HCT116 (cell line): ENCODE results near the gene TBKBP1. TPM values are rescaled to one million over a fixed set of nuclear protein-coding genes. Genes with fewer than 3 reads are reported as not detected.

Source experiments
- ATAC-seq: fragments of 200-7000 bp; cut with Tn5 transposase; 2 replicates; pipeline ENCODE4 v1.9.1; 2020; ENCODE audit warnings: mild to moderate bottlenecking, moderate library complexity
- BruUV-seq: library from RNA; stranded (reverse); fragments of 400-500 nt; replicated peaks from 2 replicates; lab custom pipeline; 2021; lab: Mats Ljungman, UMichigan
- CTCF ChIA-PET: fragments of 300-600 bp; sonication (Branson Sonifier 250); formaldehyde crosslinking; loops from one replicate; lab custom pipeline; 2021; ENCODE audit warnings: antibody characterized with exemption; lab: Charles Lee
- POLR2A ChIA-PET: fragments of 300-600, 350-600 bp; sonication (Branson Sonifier 250); formaldehyde crosslinking; loops from one replicate; lab custom pipeline; 2021; ENCODE audit warnings: antibody characterized with exemption; lab: Charles Lee
- RAD21 ChIA-PET, 2 experiments: fragments of 300-600 bp; sonication (Branson Sonifier 250); formaldehyde crosslinking; loops; one replicate each; lab custom pipeline; 2023; ENCODE audit warnings: low total read pairs in 2 of 2; ENCODE audit not compliant: uncharacterized antibody in 2 of 2, unreplicated experiment in 2 of 2, low non-redundant PET in 1 of 2; lab: Charles Lee
- DNase-seq: peaks from one replicate; pipeline ENCODE4 v3.0.0-alpha.2; 2010; ENCODE audit warnings: low read depth, low spot score
- H2AFZ ChIP-seq: fragments of 200-600 bp; shearing (Covaris generic), sonication (generic); 2 replicates; pipeline ENCODE4 v1.6.1; 2017; ENCODE audit warnings: low read depth, mixed run types, mixed read lengths, antibody characterized with exemption, low read length; ENCODE audit not compliant: poor library complexity, severe bottlenecking
- H3K27ac ChIP-seq: 2 replicates; pipeline ENCODE4 v1.5.1; 2012; ENCODE audit warnings: low read depth, low read length
- H3K27me3 ChIP-seq: fragments of 200-600 bp; sonication (generic); 2 replicates; pipeline ENCODE4 v1.6.1; 2016; ENCODE audit warnings: mixed run types, low read length, mixed read lengths; ENCODE audit not compliant: insufficient read depth
- H3K36me3 ChIP-seq, 2 experiments: fragments of 200-500 bp in 1 of 2; fragments of 200-600 bp in 1 of 2; sonication (Bioruptor generic) in 1 of 2; sonication (generic) in 1 of 2; 2 replicates each; pipeline versions ENCODE4 v1.5.1 to v1.6.1; 2014 to 2016; ENCODE audit warnings: low read length in 2 of 2, inconsistent platforms in 1 of 2, mixed read lengths in 1 of 2, mixed run types in 1 of 2; ENCODE audit not compliant: insufficient read depth in 2 of 2, control insufficient read depth in 1 of 2
- H3K4me1 ChIP-seq, 2 experiments: fragments of 200-600 bp in 1 of 2; sonication (generic) in 1 of 2; 2 replicates each; pipeline versions ENCODE4 v1.5.1 to v1.6.1; 2012 to 2017; ENCODE audit warnings: low read length in 2 of 2, inconsistent platforms in 1 of 2, mild to moderate bottlenecking in 1 of 2, mixed read lengths in 1 of 2, mixed run types in 1 of 2, moderate library complexity in 1 of 2; ENCODE audit not compliant: insufficient read depth in 2 of 2, control insufficient read depth in 1 of 2
- H3K4me2 ChIP-seq: fragments of 200-600 bp; sonication (generic); 2 replicates; pipeline ENCODE4 v1.6.1; 2017; ENCODE audit warnings: mixed run types, low read length, mixed read lengths
- H3K4me3 ChIP-seq, 2 experiments: fragments of 200-600 bp in 1 of 2; sonication (generic) in 1 of 2; replicated peaks in 1 of 2; 2 replicates each; pipeline ENCODE4 v1.5.1; 2011 to 2016; ENCODE audit warnings: low read length in 2 of 2, control low read depth in 1 of 2, low read depth in 1 of 2, mild to moderate bottlenecking in 1 of 2, mixed read lengths in 1 of 2, mixed run types in 1 of 2
- H3K79me2 ChIP-seq: fragments of 200-600 bp; sonication (generic); 2 replicates; pipeline ENCODE4 v1.6.1; 2017; ENCODE audit warnings: mild to moderate bottlenecking, mixed run types, low read length, moderate library complexity, mixed read lengths; ENCODE audit not compliant: insufficient read depth
- H3K9ac ChIP-seq: fragments of 200-600 bp; sonication (generic); 2 replicates; pipeline ENCODE4 v1.6.1; 2016; ENCODE audit warnings: low read length, mixed read lengths
- H3K9me2 ChIP-seq: fragments of 200-600 bp; sonication (generic), shearing (Covaris generic); 2 replicates; pipeline ENCODE4 v1.6.1; 2017; ENCODE audit warnings: mixed run types, mild to moderate bottlenecking, moderate library complexity; ENCODE audit not compliant: insufficient read depth
- H3K9me3 ChIP-seq, 2 experiments: fragments of 200-500 bp in 1 of 2; fragments of 200-600 bp in 1 of 2; sonication (Bioruptor generic) in 1 of 2; sonication (generic) in 1 of 2; 2 replicates each; pipeline ENCODE4 v1.6.1; 2014 to 2017; ENCODE audit warnings: low read length in 2 of 2, mixed read lengths in 2 of 2, inconsistent platforms in 1 of 2, low read depth in 1 of 2, mild to moderate bottlenecking in 1 of 2, mixed run types in 1 of 2, moderate library complexity in 1 of 2; ENCODE audit not compliant: control insufficient read depth in 1 of 2, insufficient read depth in 1 of 2
- H4K20me1 ChIP-seq: fragments of 200-600 bp; sonication (generic), shearing (Covaris generic); 2 replicates; pipeline ENCODE4 v1.6.1; 2017; ENCODE audit warnings: mixed run types, mild to moderate bottlenecking, moderate library complexity; ENCODE audit not compliant: insufficient read depth
- EGR1 ChIP-seq: IDR thresholded peaks from 2 replicates; pipeline ENCODE4 v1.6.1; 2012; ENCODE audit warnings: low read depth
- ELF1 ChIP-seq: IDR thresholded peaks from 2 replicates; pipeline ENCODE4 v1.6.1; 2012; ENCODE audit warnings: low read depth, borderline replicate concordance
- EZH2phosphoT487 ChIP-seq: fragments of 200-600 bp; IDR thresholded peaks from 2 replicates; pipeline ENCODE4 v1.6.1; 2018; ENCODE audit warnings: antibody characterized with exemption, borderline replicate concordance
- JUND ChIP-seq: IDR thresholded peaks from 2 replicates; pipeline ENCODE4 v1.6.1; 2012
- POLR2A ChIP-seq: IDR thresholded peaks from 2 replicates; pipeline ENCODE4 v1.7.0; 2011; ENCODE audit warnings: borderline replicate concordance; ENCODE audit not compliant: insufficient read depth, insufficient read length; ENCODE audit errors: extremely low read depth
- RAD21 ChIP-seq: IDR thresholded peaks from 2 replicates; pipeline ENCODE4 v1.6.1; 2012; ENCODE audit warnings: low read depth, mild to moderate bottlenecking
- SIN3A ChIP-seq: IDR thresholded peaks from 2 replicates; pipeline ENCODE4 v1.6.1; 2012; ENCODE audit warnings: low read depth
- SP1 ChIP-seq: IDR thresholded peaks from 2 replicates; pipeline ENCODE4 v1.6.1; 2012; ENCODE audit warnings: low read depth
- SRF ChIP-seq: IDR thresholded peaks from 2 replicates; pipeline ENCODE4 v1.6.1; 2012; ENCODE audit warnings: low read depth
- TCF7L2 ChIP-seq: IDR thresholded peaks from 2 replicates; pipeline ENCODE4 v1.7.0; 2011; ENCODE audit warnings: borderline replicate concordance, inconsistent platforms; ENCODE audit not compliant: insufficient read depth, insufficient read length; ENCODE audit errors: extremely low read depth
- YY1 ChIP-seq: IDR thresholded peaks from 2 replicates; pipeline ENCODE4 v1.6.1; 2011; ENCODE audit warnings: low read length, low read depth, moderate library complexity, mild to moderate bottlenecking; ENCODE audit not compliant: insufficient replicate concordance; ENCODE audit errors: extremely low read depth
- ZFX ChIP-seq: fragments of 450-650 bp; IDR thresholded peaks from 2 replicates; pipeline ENCODE4 v1.6.1; 2017
- intact Hi-C: fragments of 100-400 bp; cut with micrococcal nuclease; formaldehyde crosslinking; loops from 2 replicates; pipeline ENCODE4 v1.10.0; 2022
- total RNA-seq: library from RNA; stranded (reverse); gene quantifications from one replicate; pipeline ENCODE4 v1.2.1, GENCODE V29; 2021; ENCODE audit not compliant: unreplicated experiment
- TF ChIP-seq, protein P1 (sequence below): IDR thresholded peaks from 2 replicates; pipeline ENCODE4 v1.6.1; 2012
- TF ChIP-seq, protein P2 (sequence below): IDR thresholded peaks from 2 replicates; pipeline ENCODE4 v1.6.1; 2012; ENCODE audit warnings: low read depth
- TF ChIP-seq, protein P3 (sequence below), 3 experiments: fragments of 200-600 bp in 1 of 3; sonication (generic) in 1 of 3; IDR thresholded peaks in 2 of 3; conservative IDR thresholded peaks in 1 of 3; 2 replicates each; pipeline ENCODE4 v1.5.1; 2012 to 2017; ENCODE audit warnings: low read depth in 2 of 3, low read length in 2 of 3, antibody characterized with exemption in 1 of 3, borderline replicate concordance in 1 of 3, control low read depth in 1 of 3, mild to moderate bottlenecking in 1 of 3, mixed read lengths in 1 of 3, mixed run types in 1 of 3, moderate library complexity in 1 of 3; ENCODE audit not compliant: insufficient read depth in 1 of 3
- TF ChIP-seq, protein P4 (sequence below): IDR thresholded peaks from 2 replicates; pipeline ENCODE4 v1.6.1; 2011; ENCODE audit warnings: mild to moderate bottlenecking, low read length, moderate library complexity; ENCODE audit not compliant: insufficient replicate concordance; ENCODE audit errors: extremely low read depth

TBKBP1 gene
- total RNA-seq, 1 experiment from 2014 or later, result 12.4 TPM

DNA sequence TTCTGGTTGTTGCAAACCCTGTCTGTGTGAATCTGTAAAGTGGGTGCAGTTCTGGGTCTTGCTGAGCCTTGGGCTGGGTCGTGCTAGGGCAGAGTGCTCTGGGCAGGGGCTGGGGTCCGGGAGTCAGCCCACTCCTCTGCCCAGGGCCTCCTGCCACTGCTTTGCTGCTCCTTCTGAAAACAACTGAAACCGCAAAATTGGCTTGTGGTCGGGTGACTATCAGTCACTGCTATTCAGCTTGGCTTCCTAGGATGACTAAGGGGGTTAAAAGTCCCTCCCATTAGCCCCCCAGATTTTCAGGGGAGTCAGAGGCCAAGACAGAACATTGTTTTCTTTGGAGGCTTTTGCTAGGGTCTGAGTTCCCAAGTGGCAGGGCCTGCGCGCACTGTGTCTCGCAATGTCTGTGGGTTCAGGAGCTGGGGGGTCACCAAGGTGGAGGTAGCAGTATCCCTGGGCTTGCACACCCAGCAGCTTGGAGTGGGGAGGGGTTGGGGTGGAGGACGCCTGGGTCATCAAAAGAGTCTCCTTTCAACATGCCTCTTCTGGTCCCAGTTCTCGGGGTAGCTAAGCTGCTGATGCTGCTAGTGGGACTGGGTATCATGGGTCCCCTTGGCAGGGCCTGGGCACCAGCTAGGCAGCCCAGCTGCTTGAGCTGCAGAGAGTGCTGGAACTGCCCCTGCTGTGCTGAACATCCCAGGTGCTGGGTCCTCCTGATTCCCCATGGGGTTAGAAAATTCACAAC, 25.6 kb downstream of the TBKBP1 start:
- no peaks in the 10 kb centered on the region for H4K20me1 ChIP-seq
- no peak overlapping the region for H2AFZ ChIP-seq
- no peaks in the 10 kb centered on the region for H3K9me3 ChIP-seq
- no peak overlapping the region for H3K4me3 ChIP-seq
- no TSS peak for BruUV-seq
- ChIA-PET POLR2A (interaction anchor here (0.5 to 1.1 kb wide), 2 partner anchors 18 to 70 kb away, joined by 3 read pairs; partner anchors contain the start of gene KPNB1), CTCF (interaction anchor here (1.1 kb wide), 2 partner anchors 20 to 22 kb away, joined by 3 read pairs; no protein-coding TSS in a partner anchor), RAD21 (no interaction called here)
- H3K27me3 ChIP-seq, result peaks cover 23% of the 10 kb centered on the region; the same call in 1 of the 2 replicates
- no peaks in the 10 kb centered on the region for H3K79me2 ChIP-seq
- intact Hi-C loops, result no loop called here
- no peaks in the 10 kb centered on the region for H3K36me3 ChIP-seq
- ATAC-seq, result peak; percentile 48
- no peaks in the 10 kb centered on the region for H3K9me2 ChIP-seq
- no peak for DNase-seq
- peaks cover 18 to 47% of the 10 kb centered on the region in 2 experiments for H3K4me1 ChIP-seq
- H3K4me2 ChIP-seq, result peak overlapping the region; percentile 68
- TF ChIP-seq YY1 (no peak), SP1 (no peak), RAD21 (no peak), EZH2phosphoT487 (no peak), ZFX (no peak), POLR2A (no peak), JUND (no peak), ELF1 (no peak), TCF7L2 (no peak), SRF (no peak), SIN3A (no peak), EGR1 (no peak)
- TF ChIP-seq, protein P1, sequence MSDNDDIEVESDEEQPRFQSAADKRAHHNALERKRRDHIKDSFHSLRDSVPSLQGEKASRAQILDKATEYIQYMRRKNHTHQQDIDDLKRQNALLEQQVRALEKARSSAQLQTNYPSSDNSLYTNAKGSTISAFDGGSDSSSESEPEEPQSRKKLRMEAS, result no peak
- TF ChIP-seq, protein P2, sequence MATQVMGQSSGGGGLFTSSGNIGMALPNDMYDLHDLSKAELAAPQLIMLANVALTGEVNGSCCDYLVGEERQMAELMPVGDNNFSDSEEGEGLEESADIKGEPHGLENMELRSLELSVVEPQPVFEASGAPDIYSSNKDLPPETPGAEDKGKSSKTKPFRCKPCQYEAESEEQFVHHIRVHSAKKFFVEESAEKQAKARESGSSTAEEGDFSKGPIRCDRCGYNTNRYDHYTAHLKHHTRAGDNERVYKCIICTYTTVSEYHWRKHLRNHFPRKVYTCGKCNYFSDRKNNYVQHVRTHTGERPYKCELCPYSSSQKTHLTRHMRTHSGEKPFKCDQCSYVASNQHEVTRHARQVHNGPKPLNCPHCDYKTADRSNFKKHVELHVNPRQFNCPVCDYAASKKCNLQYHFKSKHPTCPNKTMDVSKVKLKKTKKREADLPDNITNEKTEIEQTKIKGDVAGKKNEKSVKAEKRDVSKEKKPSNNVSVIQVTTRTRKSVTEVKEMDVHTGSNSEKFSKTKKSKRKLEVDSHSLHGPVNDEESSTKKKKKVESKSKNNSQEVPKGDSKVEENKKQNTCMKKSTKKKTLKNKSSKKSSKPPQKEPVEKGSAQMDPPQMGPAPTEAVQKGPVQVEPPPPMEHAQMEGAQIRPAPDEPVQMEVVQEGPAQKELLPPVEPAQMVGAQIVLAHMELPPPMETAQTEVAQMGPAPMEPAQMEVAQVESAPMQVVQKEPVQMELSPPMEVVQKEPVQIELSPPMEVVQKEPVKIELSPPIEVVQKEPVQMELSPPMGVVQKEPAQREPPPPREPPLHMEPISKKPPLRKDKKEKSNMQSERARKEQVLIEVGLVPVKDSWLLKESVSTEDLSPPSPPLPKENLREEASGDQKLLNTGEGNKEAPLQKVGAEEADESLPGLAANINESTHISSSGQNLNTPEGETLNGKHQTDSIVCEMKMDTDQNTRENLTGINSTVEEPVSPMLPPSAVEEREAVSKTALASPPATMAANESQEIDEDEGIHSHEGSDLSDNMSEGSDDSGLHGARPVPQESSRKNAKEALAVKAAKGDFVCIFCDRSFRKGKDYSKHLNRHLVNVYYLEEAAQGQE, result no peak
- TF ChIP-seq, protein P3, sequence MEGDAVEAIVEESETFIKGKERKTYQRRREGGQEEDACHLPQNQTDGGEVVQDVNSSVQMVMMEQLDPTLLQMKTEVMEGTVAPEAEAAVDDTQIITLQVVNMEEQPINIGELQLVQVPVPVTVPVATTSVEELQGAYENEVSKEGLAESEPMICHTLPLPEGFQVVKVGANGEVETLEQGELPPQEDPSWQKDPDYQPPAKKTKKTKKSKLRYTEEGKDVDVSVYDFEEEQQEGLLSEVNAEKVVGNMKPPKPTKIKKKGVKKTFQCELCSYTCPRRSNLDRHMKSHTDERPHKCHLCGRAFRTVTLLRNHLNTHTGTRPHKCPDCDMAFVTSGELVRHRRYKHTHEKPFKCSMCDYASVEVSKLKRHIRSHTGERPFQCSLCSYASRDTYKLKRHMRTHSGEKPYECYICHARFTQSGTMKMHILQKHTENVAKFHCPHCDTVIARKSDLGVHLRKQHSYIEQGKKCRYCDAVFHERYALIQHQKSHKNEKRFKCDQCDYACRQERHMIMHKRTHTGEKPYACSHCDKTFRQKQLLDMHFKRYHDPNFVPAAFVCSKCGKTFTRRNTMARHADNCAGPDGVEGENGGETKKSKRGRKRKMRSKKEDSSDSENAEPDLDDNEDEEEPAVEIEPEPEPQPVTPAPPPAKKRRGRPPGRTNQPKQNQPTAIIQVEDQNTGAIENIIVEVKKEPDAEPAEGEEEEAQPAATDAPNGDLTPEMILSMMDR (IDR thresholded peaks at IDR 0.05 in 2 of 3, conservative IDR thresholded peaks at IDR 0.05 in 1 of 3; ENCODE audit: borderline replicate concordance in 1 of 3, insufficient read depth in 1 of 3, low read depth in 2 of 3, low read length in 2 of 3), result no peak
- TF ChIP-seq, protein P4, sequence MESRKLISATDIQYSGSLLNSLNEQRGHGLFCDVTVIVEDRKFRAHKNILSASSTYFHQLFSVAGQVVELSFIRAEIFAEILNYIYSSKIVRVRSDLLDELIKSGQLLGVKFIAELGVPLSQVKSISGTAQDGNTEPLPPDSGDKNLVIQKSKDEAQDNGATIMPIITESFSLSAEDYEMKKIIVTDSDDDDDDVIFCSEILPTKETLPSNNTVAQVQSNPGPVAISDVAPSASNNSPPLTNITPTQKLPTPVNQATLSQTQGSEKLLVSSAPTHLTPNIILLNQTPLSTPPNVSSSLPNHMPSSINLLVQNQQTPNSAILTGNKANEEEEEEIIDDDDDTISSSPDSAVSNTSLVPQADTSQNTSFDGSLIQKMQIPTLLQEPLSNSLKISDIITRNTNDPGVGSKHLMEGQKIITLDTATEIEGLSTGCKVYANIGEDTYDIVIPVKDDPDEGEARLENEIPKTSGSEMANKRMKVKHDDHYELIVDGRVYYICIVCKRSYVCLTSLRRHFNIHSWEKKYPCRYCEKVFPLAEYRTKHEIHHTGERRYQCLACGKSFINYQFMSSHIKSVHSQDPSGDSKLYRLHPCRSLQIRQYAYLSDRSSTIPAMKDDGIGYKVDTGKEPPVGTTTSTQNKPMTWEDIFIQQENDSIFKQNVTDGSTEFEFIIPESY, result no peak
- H3K27ac ChIP-seq, result no peak overlapping the region
- H3K9ac ChIP-seq, result no peak overlapping the region
